PC-9 (cell line): ENCODE data around the gene ARHGAP24. TPM values are rescaled to one million over a fixed set of nuclear protein-coding genes. Genes with fewer than 3 reads are reported as not detected.

Experiments used
- BruUV-seq: library from RNA; stranded (reverse); fragments of 400-500 nt; replicated peaks from 2 replicates; lab custom pipeline; 2021; lab: Mats Ljungman, UMichigan
- CTCF ChIA-PET: fragments of 300-600 bp; sonication (Branson Sonifier 250); formaldehyde crosslinking; loops from one replicate; lab custom pipeline; 2022; ENCODE audit warnings: antibody characterized with exemption; lab: Charles Lee
- POLR2A ChIA-PET: fragments of 300-600 bp; sonication (Branson Sonifier 250); formaldehyde crosslinking; loops from one replicate; lab custom pipeline; 2022; ENCODE audit warnings: antibody characterized with exemption; ENCODE audit not compliant: unreplicated experiment; lab: Charles Lee
- DNase-seq, 2 experiments: peaks; one replicate each; pipeline versions ENCODE4 v3.0.0 to v3.0.0-alpha.2; 2015 to 2022; ENCODE audit warnings: mixed read lengths in 1 of 2
- H2AFZ ChIP-seq: fragments of 200-600 bp; sonication (generic); 2 replicates; pipeline ENCODE4 v1.8.1; 2017; ENCODE audit warnings: antibody characterized with exemption
- H3F3A ChIP-seq: fragments of 200-600 bp; sonication (generic); 2 replicates; pipeline ENCODE4 v1.8.1; 2017; ENCODE audit warnings: antibody characterized with exemption, mild to moderate bottlenecking, low read depth; ENCODE audit not compliant: insufficient read depth
- H3K27ac ChIP-seq: fragments of 200-600 bp; sonication (generic); 2 replicates; pipeline ENCODE4 v1.6.1; 2016; ENCODE audit warnings: mixed run types
- H3K27me3 ChIP-seq: fragments of 200-600 bp; sonication (generic); 2 replicates; pipeline ENCODE4 v1.6.1; 2016; ENCODE audit warnings: low read depth, mixed run types; ENCODE audit not compliant: insufficient read depth
- H3K36me3 ChIP-seq: fragments of 200-600 bp; sonication (generic); 2 replicates; pipeline ENCODE4 v1.6.1; 2016; ENCODE audit warnings: low read depth, mixed run types
- H3K4me1 ChIP-seq: fragments of 200-600 bp; sonication (generic); replicated peaks from 2 replicates; pipeline ENCODE4 v1.6.1; 2016; ENCODE audit warnings: mixed run types; ENCODE audit not compliant: insufficient read depth
- H3K4me2 ChIP-seq: fragments of 200-600 bp; sonication (generic); 2 replicates; pipeline ENCODE4 v1.6.1; 2017; ENCODE audit warnings: mixed run types
- H3K4me3 ChIP-seq: fragments of 200-600 bp; sonication (generic); 2 replicates; pipeline ENCODE4 v1.6.1; 2016; ENCODE audit warnings: mixed run types
- H3K79me2 ChIP-seq: fragments of 200-600 bp; sonication (generic); 2 replicates; pipeline ENCODE4 v1.6.1; 2017; ENCODE audit warnings: low read depth, mixed run types
- H3K9me2 ChIP-seq: fragments of 200-600 bp; sonication (generic); 2 replicates; pipeline ENCODE4 v1.8.1; 2017; ENCODE audit warnings: mild to moderate bottlenecking; ENCODE audit not compliant: insufficient read depth
- H3K9me3 ChIP-seq: fragments of 200-600 bp; sonication (generic); 2 replicates; pipeline ENCODE4 v1.8.1; 2016; ENCODE audit warnings: low read depth; ENCODE audit not compliant: insufficient read depth
- H4K20me1 ChIP-seq: fragments of 200-600 bp; sonication (generic); 2 replicates; pipeline ENCODE4 v1.8.1; 2017; ENCODE audit not compliant: insufficient read depth
- CTCF ChIP-seq: fragments of 200-600 bp; sonication (generic); conservative IDR thresholded peaks from 2 replicates; pipeline ENCODE4 v1.6.1; 2017; ENCODE audit warnings: mixed run types, antibody characterized with exemption, mild to moderate bottlenecking, moderate library complexity
- EZH2 ChIP-seq: fragments of 200-600 bp; sonication (generic); IDR thresholded peaks from 2 replicates; pipeline ENCODE4 v1.8.0; 2017; ENCODE audit warnings: antibody characterized with exemption, low read depth
- intact Hi-C: fragments of 100-400 bp; cut with micrococcal nuclease; formaldehyde crosslinking; loops from one replicate; pipeline ENCODE4 v1.10.0; 2022; ENCODE audit not compliant: unreplicated experiment
- total RNA-seq: library from RNA; stranded (reverse); gene quantifications from 2 replicates; pipeline ENCODE4 v1.2.3, GENCODE V29; 2021

Gene ARHGAP24
- total RNA-seq, 1 experiment from 2014 or later: 2.2 TPM

DNA sequence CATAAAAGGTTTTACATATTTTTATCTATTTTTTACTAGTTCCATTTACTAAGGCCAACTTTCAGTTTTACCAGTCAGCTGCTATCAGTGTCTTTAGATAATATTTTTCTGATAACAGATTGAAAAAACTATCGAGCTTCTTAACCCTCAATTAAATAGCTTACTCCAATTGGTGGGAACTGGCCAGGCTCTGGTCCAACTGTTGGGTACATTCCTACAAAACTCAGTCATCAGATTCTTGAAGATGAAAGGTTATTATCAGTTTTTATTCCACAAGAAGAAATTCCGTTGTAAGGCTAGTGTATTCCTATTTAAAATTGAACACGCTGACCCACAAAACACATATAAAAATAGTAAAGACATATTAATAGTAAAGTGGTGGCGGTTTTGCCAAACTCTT is 538.7 kb downstream of the ARHGAP24 start:
- Histone ChIP-seq H3K79me2 (no peaks in the 10 kb centered on the region), H3K9me3 (no peaks in the 10 kb centered on the region), H4K20me1 (no peaks in the 10 kb centered on the region), H3K4me3 (no peak overlapping the region), H3K27ac (no peak overlapping the region), H3K4me1 (no peaks in the 10 kb centered on the region), H3K9me2 (no peaks in the 10 kb centered on the region), H3F3A (no peaks in the 10 kb centered on the region), H3K27me3 (no peaks in the 10 kb centered on the region), H2AFZ (no peak overlapping the region), H3K36me3 (no peaks in the 10 kb centered on the region), H3K4me2 (no peak overlapping the region)
- TF ChIP-seq EZH2: no peak
- no peak for TF ChIP-seq CTCF
- BruUV-seq: no TSS peak
- ChIA-PET CTCF (interaction anchor here (0.7 kb wide), 1 partner anchor 230 kb away, joined by 3 read pairs; no protein-coding TSS in a partner anchor), POLR2A (no interaction called here)
- DNase-seq: no peak
- intact Hi-C loops: no loop called here

DNA sequence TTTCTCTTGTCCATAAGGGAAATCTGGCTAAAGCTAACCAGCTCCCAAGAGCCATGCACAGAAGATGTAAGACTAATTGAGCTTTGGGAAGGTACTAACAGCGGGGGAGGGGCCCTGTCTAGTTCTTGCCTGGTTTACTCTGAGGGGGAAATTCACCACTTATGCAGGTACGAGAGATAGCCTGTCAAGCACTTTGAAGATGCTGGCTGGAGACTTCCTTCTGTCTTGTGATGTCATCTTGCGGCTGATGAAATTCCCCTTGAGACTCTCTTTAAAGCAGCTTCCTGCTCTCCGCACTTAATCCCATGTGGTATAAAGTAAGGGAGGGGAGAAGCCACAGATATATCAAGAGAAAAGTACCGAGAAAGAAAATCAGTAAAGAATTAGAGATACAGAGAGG is 539.6 kb downstream of the ARHGAP24 start:
- no peak for DNase-seq
- Histone ChIP-seq H3K9me3 (no peaks in the 10 kb centered on the region), H3K9me2 (no peaks in the 10 kb centered on the region), H4K20me1 (no peaks in the 10 kb centered on the region), H3K27ac (no peak overlapping the region), H3K4me2 (no peak overlapping the region), H3K79me2 (no peaks in the 10 kb centered on the region), H3K27me3 (no peaks in the 10 kb centered on the region), H3K4me1 (no peaks in the 10 kb centered on the region), H3F3A (no peaks in the 10 kb centered on the region), H3K4me3 (no peak overlapping the region), H3K36me3 (no peaks in the 10 kb centered on the region), H2AFZ (no peak overlapping the region)
- ChIA-PET CTCF (interaction anchor here (0.6 kb wide), 1 partner anchor 218 kb away, joined by 3 read pairs; no protein-coding TSS in a partner anchor), POLR2A (no interaction called here)
- BruUV-seq: no TSS peak
- intact Hi-C loops: no loop called here
- TF ChIP-seq CTCF: no peak
- no peak for TF ChIP-seq EZH2

GRCh38 chr4:86015412-86016350 is 540.7 kb downstream of the ARHGAP24 start:
- Histone ChIP-seq H2AFZ (no peak overlapping the region), H3K4me1 (no peaks in the 10 kb centered on the region), H3K9me2 (no peaks in the 10 kb centered on the region), H3K4me2 (no peak overlapping the region), H4K20me1 (no peaks in the 10 kb centered on the region), H3F3A (no peaks in the 10 kb centered on the region), H3K9me3 (no peaks in the 10 kb centered on the region), H3K36me3 (no peaks in the 10 kb centered on the region), H3K4me3 (no peak overlapping the region), H3K79me2 (no peaks in the 10 kb centered on the region), H3K27me3 (no peaks in the 10 kb centered on the region), H3K27ac (no peak overlapping the region)
- POLR2A ChIA-PET: no interaction called here
- CTCF ChIA-PET: interaction anchor here (0.6 kb wide), 1 partner anchor 219 kb away, joined by 3 read pairs; no protein-coding TSS in a partner anchor
- BruUV-seq: no TSS peak
- DNase-seq: no peak
- TF ChIP-seq EZH2: no peak
- no peak for TF ChIP-seq CTCF
- intact Hi-C loops: no loop called here
